Activated T-helper 2 cell treated with anti-CD3 and anti-CD28 coated beads, Interferon-gamma antibody, Interleukin-2, Interleukin-4, amounts not matched to agents 10 μg/mL and 5 μg/mL and 100 μg/mL, durations not matched to agents 14 hours and 24 hours and 36 hours (primary cell): ENCODE measurements around the gene TMEM135. TPM values are rescaled to one million over a fixed set of nuclear protein-coding genes. Genes with fewer than 3 reads are reported as not detected.

Experiments used
- DNase-seq: peaks from one replicate; pipeline ENCODE4 v3.0.0; 2021; ENCODE audit warnings: low spot score
- H3K27ac Mint-ChIP-seq: one replicate; pipeline ENCODE4 v1.8.0; 2021; ENCODE audit warnings: mixed read lengths
- H3K27me3 Mint-ChIP-seq: one replicate; pipeline ENCODE4 v1.8.0; 2021; ENCODE audit warnings: low read depth, mixed read lengths
- H3K36me3 Mint-ChIP-seq: one replicate; pipeline ENCODE4 v1.8.0; 2021; ENCODE audit warnings: low read depth, mixed read lengths
- H3K4me1 Mint-ChIP-seq: one replicate; pipeline ENCODE4 v1.8.0; 2021; ENCODE audit warnings: low read depth, mixed read lengths
- H3K4me3 Mint-ChIP-seq: one replicate; pipeline ENCODE4 v1.8.0; 2021; ENCODE audit warnings: low read depth, mild to moderate bottlenecking, moderate library complexity, mixed read lengths
- H3K9me3 Mint-ChIP-seq: one replicate; pipeline ENCODE4 v1.8.0; 2021; ENCODE audit warnings: mixed read lengths
- intact Hi-C: fragments of 100-400 bp; cut with micrococcal nuclease; formaldehyde crosslinking; loops from one replicate; pipeline ENCODE4 v1.15.1; 2023
- total RNA-seq: library from RNA; stranded (reverse); gene quantifications from 2 replicates; pipeline ENCODE4 v1.2.3, GENCODE V29; 2022

TMEM135 gene
- total RNA-seq, 1 donor from 2014 or later = 40.2 TPM

DNA sequence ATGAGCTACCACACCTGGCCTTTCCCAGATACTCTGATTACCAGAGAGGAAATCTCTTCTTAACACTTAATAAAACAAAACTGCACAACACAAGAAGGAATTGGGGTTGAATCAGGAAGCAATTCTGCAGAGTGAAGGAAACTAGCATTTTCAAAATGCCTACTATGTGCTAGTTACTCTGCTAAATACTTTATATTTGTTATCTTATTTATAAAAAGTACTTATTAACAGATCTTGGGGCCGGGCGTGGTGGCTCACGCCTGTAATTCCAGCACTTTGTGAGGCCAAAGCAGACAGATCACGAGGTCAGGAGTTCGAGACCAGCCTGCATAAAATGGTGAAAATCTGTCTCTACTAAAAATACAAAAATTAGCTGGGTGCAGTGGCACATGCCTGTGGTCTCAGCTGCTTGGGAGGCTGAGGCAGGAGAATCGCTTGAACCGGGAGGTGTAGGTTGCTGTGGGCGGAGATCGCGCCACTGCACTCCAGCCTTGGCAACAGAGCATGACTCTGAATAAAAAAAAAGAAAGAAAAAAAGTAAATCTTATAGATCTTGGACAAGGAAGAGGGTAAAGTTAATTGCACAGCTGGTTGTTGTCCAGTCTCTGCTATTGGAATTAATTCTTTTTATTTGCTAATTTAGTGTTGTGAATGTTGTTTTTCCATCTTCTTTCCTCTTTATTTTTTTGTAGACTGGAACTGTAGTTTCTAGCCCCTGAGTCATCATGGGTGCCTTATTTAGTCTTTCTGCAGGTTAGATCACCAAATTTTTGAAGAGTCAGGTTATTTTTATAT, 22.1 kb downstream of the TMEM135 start:
- DNase-seq = no peak
- H3K27me3 Mint-ChIP-seq = no peaks in the 10 kb centered on the region
- no peaks in the 10 kb centered on the region for H3K9me3 Mint-ChIP-seq
- intact Hi-C loops = no loop called here
- peaks cover 10% of the 10 kb centered on the region for H3K36me3 Mint-ChIP-seq
- no peak overlapping the region for H3K27ac Mint-ChIP-seq
- H3K4me3 Mint-ChIP-seq = no peak overlapping the region
- H3K4me1 Mint-ChIP-seq = peaks cover 10% of the 10 kb centered on the region

GRCh38 chr11:87061766-87062165, 24.0 kb downstream of the TMEM135 start:
- Mint-ChIP-seq H3K27ac (no peak overlapping the region), H3K4me1 (peaks cover 13% of the 10 kb centered on the region), H3K36me3 (peaks cover 10% of the 10 kb centered on the region), H3K4me3 (no peak overlapping the region), H3K27me3 (no peaks in the 10 kb centered on the region), H3K9me3 (no peaks in the 10 kb centered on the region)
- intact Hi-C loops = no loop called here
- no peak for DNase-seq

- Mint-ChIP-seq H3K9me3 (no peaks in the 10 kb centered on the region), H3K36me3 (peaks cover 10% of the 10 kb centered on the region), H3K4me1 (peaks cover 10% of the 10 kb centered on the region), H3K27me3 (no peaks in the 10 kb centered on the region), H3K27ac (no peak overlapping the region), H3K4me3 (no peak overlapping the region)
- intact Hi-C loops = no loop called here
- DNase-seq = no peak
These were observed 26.2 kb downstream of the TMEM135 start for GRCh38 chr11:87063982-87064381.

DNA sequence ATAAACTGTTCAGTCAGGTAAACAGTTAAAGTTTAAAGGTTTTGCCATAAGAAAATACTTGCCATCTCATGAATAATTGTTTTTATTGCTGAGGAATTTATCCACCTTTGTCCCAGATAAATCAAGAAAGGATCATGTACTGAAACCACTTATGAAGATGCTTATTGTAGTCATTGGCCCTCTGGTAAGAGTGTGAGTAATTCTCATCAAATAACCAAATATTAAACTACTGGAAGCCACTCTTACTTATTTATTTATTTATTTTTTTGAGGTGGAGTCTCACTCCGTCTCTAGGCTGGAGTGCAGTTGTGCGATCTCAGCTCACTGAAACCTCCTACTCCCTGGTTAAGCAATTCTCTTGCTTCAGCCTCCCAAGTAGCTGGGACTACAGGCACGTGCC, 35.1 kb downstream of the TMEM135 start:
- Mint-ChIP-seq H3K4me1 (no peaks in the 10 kb centered on the region), H3K36me3 (peaks cover 46% of the 10 kb centered on the region), H3K4me3 (no peak overlapping the region), H3K9me3 (no peaks in the 10 kb centered on the region), H3K27me3 (no peaks in the 10 kb centered on the region), H3K27ac (no peak overlapping the region)
- intact Hi-C loops = no loop called here
- no peak for DNase-seq

DNA sequence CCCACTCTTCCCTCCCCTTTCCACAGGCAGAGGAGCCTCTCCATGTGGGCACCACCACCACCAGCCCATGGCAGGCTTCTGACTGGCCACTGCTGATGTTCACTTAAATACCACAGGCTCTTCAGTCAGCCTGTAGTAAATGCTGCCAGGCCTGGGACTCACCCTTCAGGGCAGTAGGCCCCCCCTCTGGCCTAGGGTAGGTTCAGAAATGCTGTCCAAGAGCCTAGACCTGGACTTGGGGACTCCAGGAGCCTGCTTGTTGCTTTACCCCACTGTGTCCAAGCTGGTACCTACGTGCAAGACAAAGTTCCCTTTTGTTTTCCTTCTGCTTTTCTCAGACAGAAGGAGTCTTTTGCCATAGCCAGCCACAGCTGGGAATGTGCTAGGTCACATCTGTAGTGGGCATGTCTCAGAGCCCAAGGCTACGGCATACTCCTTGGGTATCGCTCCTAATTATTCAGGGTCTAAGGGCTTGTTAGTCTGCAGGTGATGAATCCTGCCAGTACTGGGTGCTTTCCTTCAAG, 38.6 kb downstream of the TMEM135 start:
- H3K9me3 Mint-ChIP-seq = no peaks in the 10 kb centered on the region
- H3K4me3 Mint-ChIP-seq = no peak overlapping the region
- no peak overlapping the region for H3K27ac Mint-ChIP-seq
- H3K36me3 Mint-ChIP-seq = peaks cover 49% of the 10 kb centered on the region
- intact Hi-C loops = no loop called here
- H3K27me3 Mint-ChIP-seq = no peaks in the 10 kb centered on the region
- DNase-seq = no peak
- peaks cover 7% of the 10 kb centered on the region for H3K4me1 Mint-ChIP-seq

- Mint-ChIP-seq H3K4me3 (no peak overlapping the region), H3K36me3 (peaks cover 51% of the 10 kb centered on the region), H3K9me3 (no peaks in the 10 kb centered on the region), H3K27me3 (no peaks in the 10 kb centered on the region), H3K27ac (no peak overlapping the region), H3K4me1 (peaks cover 13% of the 10 kb centered on the region)
- no peak for DNase-seq
- intact Hi-C loops = no loop called here
These were observed 39.2 kb downstream of the TMEM135 start for GRCh38 chr11:87076874-87077429.

DNA sequence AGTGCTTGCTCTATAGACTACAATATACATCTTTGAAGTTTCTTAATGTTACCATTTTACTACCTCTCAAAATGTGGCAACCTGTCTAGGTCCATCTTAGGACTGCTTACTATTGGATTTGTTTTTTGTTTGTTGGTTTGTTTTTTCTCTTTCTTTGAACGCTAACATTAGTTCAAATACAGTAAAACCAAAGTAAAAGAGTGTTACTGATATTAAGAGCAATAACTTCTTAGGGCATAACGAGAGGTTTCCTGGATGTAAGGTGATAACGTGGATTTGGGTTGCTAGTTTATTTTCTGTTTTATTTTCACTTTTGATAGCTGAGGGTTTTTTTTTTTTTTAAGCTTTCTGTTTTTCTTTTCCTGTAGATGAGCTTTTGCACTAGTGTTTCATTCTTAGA, 43.6 kb downstream of the TMEM135 start:
- Mint-ChIP-seq H3K27ac (peak overlapping the region; percentile 91), H3K4me1 (peaks cover 29% of the 10 kb centered on the region), H3K27me3 (no peaks in the 10 kb centered on the region), H3K36me3 (peaks cover 49% of the 10 kb centered on the region), H3K4me3 (peak overlapping the region; percentile 75), H3K9me3 (peaks cover 6% of the 10 kb centered on the region)
- DNase-seq = no peak
- intact Hi-C loops = loop anchor here (1.0 to 10.0 kb wide), 3 partner anchors 43 to 173 kb away; partner anchors contain the start of gene FZD4

- peaks cover 29% of the 10 kb centered on the region for H3K4me1 Mint-ChIP-seq
- no peak for DNase-seq
- peak overlapping the region; percentile 4 for H3K27ac Mint-ChIP-seq
- intact Hi-C loops = loop anchor here (5.0 to 10.0 kb wide), 2 partner anchors 125 to 172 kb away; partner anchors contain the start of gene FZD4
- H3K36me3 Mint-ChIP-seq = peaks cover 48% of the 10 kb centered on the region
- H3K27me3 Mint-ChIP-seq = no peaks in the 10 kb centered on the region
- H3K9me3 Mint-ChIP-seq = peaks cover 12% of the 10 kb centered on the region
- H3K4me3 Mint-ChIP-seq = no peak overlapping the region
These were observed 44.9 kb downstream of the TMEM135 start for GRCh38 chr11:87082590-87082989.

DNA sequence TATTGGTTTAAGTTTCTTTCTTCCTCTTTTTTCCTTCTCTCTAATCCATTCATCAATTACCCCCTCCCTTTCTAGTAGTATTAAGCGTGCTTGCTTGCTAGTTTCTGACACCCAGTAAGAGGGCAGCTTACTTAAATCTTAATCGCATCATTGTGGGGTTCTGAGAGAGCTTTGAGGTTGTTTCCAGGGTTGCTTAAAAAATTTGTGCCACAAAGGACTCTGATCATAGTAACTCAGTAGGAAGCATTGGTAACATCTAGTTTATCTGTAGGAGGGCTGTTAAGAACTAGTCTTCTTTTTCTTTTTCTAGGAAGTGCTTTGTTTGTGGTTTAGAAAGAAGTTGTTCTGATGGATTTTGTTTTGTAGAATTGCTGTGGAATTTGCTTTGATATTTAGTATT, 45.3 kb downstream of the TMEM135 start:
- intact Hi-C loops = loop anchor here (5.0 to 10.0 kb wide), 2 partner anchors 126 to 172 kb away; partner anchors contain the start of gene FZD4
- Mint-ChIP-seq H3K27ac (peak overlapping the region; percentile 66), H3K4me1 (peaks cover 29% of the 10 kb centered on the region), H3K36me3 (peaks cover 45% of the 10 kb centered on the region), H3K4me3 (peak overlapping the region; percentile 20), H3K9me3 (peaks cover 12% of the 10 kb centered on the region), H3K27me3 (no peaks in the 10 kb centered on the region)
- no peak for DNase-seq

- peaks cover 36% of the 10 kb centered on the region for H3K36me3 Mint-ChIP-seq
- H3K9me3 Mint-ChIP-seq = peaks cover 20% of the 10 kb centered on the region
- H3K27ac Mint-ChIP-seq = no peak overlapping the region
- no peak overlapping the region for H3K4me3 Mint-ChIP-seq
- intact Hi-C loops = no loop called here
- no peak for DNase-seq
- no peaks in the 10 kb centered on the region for H3K27me3 Mint-ChIP-seq
- no peaks in the 10 kb centered on the region for H3K4me1 Mint-ChIP-seq
These were observed 54.4 kb downstream of the TMEM135 start for GRCh38 chr11:87092159-87092558.

- intact Hi-C loops = no loop called here
- Mint-ChIP-seq H3K27me3 (no peaks in the 10 kb centered on the region), H3K36me3 (peaks cover 35% of the 10 kb centered on the region), H3K27ac (no peak overlapping the region), H3K4me3 (no peak overlapping the region), H3K9me3 (peaks cover 20% of the 10 kb centered on the region), H3K4me1 (peaks cover 3% of the 10 kb centered on the region)
- DNase-seq = no peak
These were observed 54.8 kb downstream of the TMEM135 start for GRCh38 chr11:87092567-87092966.

DNA sequence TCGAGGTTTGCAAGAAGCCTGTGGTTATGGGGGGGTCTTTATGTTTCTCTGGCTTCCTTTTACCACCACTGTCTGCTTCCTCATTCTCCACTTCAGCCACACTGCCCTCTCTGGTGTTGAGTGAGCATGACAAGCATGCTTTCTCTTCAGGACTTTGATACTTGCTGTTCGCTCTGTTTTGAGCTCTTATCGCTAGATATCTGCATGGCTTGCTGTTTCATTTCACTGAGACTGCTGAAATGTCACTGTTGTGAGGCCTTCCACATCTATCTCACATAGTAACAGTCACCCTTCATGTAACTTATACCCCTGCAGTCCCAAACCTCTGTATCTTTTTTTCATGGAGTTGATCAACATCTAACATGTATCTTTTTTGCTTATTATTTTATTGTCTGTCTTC, 59.8 kb downstream of the TMEM135 start:
- Mint-ChIP-seq H3K4me3 (no peak overlapping the region), H3K27ac (no peak overlapping the region), H3K4me1 (peaks cover 10% of the 10 kb centered on the region), H3K9me3 (peaks cover 14% of the 10 kb centered on the region), H3K27me3 (no peaks in the 10 kb centered on the region), H3K36me3 (peaks cover 31% of the 10 kb centered on the region)
- intact Hi-C loops = loop anchor here (2.0 kb wide), 1 partner anchor 193 kb away; no protein-coding TSS in a partner anchor
- DNase-seq = peak; percentile 40

- Mint-ChIP-seq H3K4me3 (no peak overlapping the region), H3K9me3 (peaks cover 9% of the 10 kb centered on the region), H3K4me1 (peaks cover 10% of the 10 kb centered on the region), H3K27me3 (no peaks in the 10 kb centered on the region), H3K27ac (no peak overlapping the region), H3K36me3 (peaks cover 34% of the 10 kb centered on the region)
- intact Hi-C loops = no loop called here
- no peak for DNase-seq
These were observed 64.3 kb downstream of the TMEM135 start for GRCh38 chr11:87101956-87102580.
